Measurements from ENCODE around the gene NRG2. TPM values are rescaled to one million over a fixed set of nuclear protein-coding genes. Genes with fewer than 3 reads are reported as not detected.

Gene NRG2
- total and polyA plus RNA-seq, 4 donors, result 2.4 to 11.5 (median 7.3) TPM

GRCh38 chr5:139838381-139839197, 204.5 kb downstream of the NRG2 start:
- WGBS (ENCODE audit: insufficient coverage), result 82% methylated on average over 8 of the region's 12 CpGs
- Histone ChIP-seq H3K27me3 (ENCODE audit: control insufficient read depth, insufficient read depth, low read length) (no peaks in the 10 kb centered on the region), H3K4me3 (ENCODE audit: low read depth, low read length) (no peak overlapping the region), H3K27ac (ENCODE audit: low read depth, low read length) (no peak overlapping the region), H3K36me3 (ENCODE audit: control insufficient read depth, insufficient read depth, low read length) (peaks cover 66% of the 10 kb centered on the region), H3K9me3 (ENCODE audit: control insufficient read depth, insufficient read depth, low read length) (no peaks in the 10 kb centered on the region), H3K4me1 (ENCODE audit: control insufficient read depth, insufficient read depth, low read length) (peaks cover 3% of the 10 kb centered on the region)
- no peak for DNase-seq (ENCODE audit: low read depth in 4 of 6, low spot score in 6 of 6)

GRCh38 chr5:139837711-139838380, 205.3 kb downstream of the NRG2 start:
- no peaks in the 10 kb centered on the region for H3K4me1 ChIP-seq (ENCODE audit: control insufficient read depth, insufficient read depth, low read length)
- no peak overlapping the region for H3K27ac ChIP-seq (ENCODE audit: low read depth, low read length)
- H3K27me3 ChIP-seq (ENCODE audit: control insufficient read depth, insufficient read depth, low read length), result no peaks in the 10 kb centered on the region
- no peak overlapping the region for H3K4me3 ChIP-seq (ENCODE audit: low read depth, low read length)
- WGBS (ENCODE audit: insufficient coverage), result 80% methylated on average over 9 of the region's 10 CpGs
- H3K9me3 ChIP-seq (ENCODE audit: control insufficient read depth, insufficient read depth, low read length), result no peaks in the 10 kb centered on the region
- peaks cover 64% of the 10 kb centered on the region for H3K36me3 ChIP-seq (ENCODE audit: control insufficient read depth, insufficient read depth, low read length)
- DNase-seq (ENCODE audit: low read depth in 4 of 6, low spot score in 6 of 6), result no peak

- no peaks in the 10 kb centered on the region for H3K4me1 ChIP-seq (ENCODE audit: control insufficient read depth, insufficient read depth, low read length)
- H3K27me3 ChIP-seq (ENCODE audit: control insufficient read depth, insufficient read depth, low read length), result no peaks in the 10 kb centered on the region
- 94% methylated on average over 22 of the region's 22 CpGs for WGBS (ENCODE audit: insufficient coverage)
- H3K27ac ChIP-seq (ENCODE audit: low read depth, low read length), result no peak overlapping the region
- peaks cover 56% of the 10 kb centered on the region for H3K36me3 ChIP-seq (ENCODE audit: control insufficient read depth, insufficient read depth, low read length)
- H3K4me3 ChIP-seq (ENCODE audit: low read depth, low read length), result no peak overlapping the region
- no peak for DNase-seq (ENCODE audit: low read depth in 4 of 6, low spot score in 6 of 6)
- no peaks in the 10 kb centered on the region for H3K9me3 ChIP-seq (ENCODE audit: control insufficient read depth, insufficient read depth, low read length)
Measured at GRCh38 chr5:139836469-139837208, 206.5 kb downstream of the NRG2 start.

- H3K9me3 ChIP-seq (ENCODE audit: control insufficient read depth, insufficient read depth, low read length), result no peaks in the 10 kb centered on the region
- 50% methylated on average over 2 of the region's 3 CpGs for WGBS (ENCODE audit: insufficient coverage)
- no peaks in the 10 kb centered on the region for H3K27me3 ChIP-seq (ENCODE audit: control insufficient read depth, insufficient read depth, low read length)
- no peak overlapping the region for H3K4me3 ChIP-seq (ENCODE audit: low read depth, low read length)
- H3K27ac ChIP-seq (ENCODE audit: low read depth, low read length), result no peak overlapping the region
- H3K36me3 ChIP-seq (ENCODE audit: control insufficient read depth, insufficient read depth, low read length), result peaks cover 56% of the 10 kb centered on the region
- H3K4me1 ChIP-seq (ENCODE audit: control insufficient read depth, insufficient read depth, low read length), result no peaks in the 10 kb centered on the region
- DNase-seq (ENCODE audit: low read depth in 4 of 6, low spot score in 6 of 6), result no peak
Measured at GRCh38 chr5:139835656-139836055, 207.4 kb downstream of the NRG2 start.

GRCh38 chr5:139833525-139833924, 209.6 kb downstream of the NRG2 start:
- Histone ChIP-seq H3K9me3 (ENCODE audit: control insufficient read depth, insufficient read depth, low read length) (no peaks in the 10 kb centered on the region), H3K36me3 (ENCODE audit: control insufficient read depth, insufficient read depth, low read length) (peaks cover 38% of the 10 kb centered on the region), H3K27me3 (ENCODE audit: control insufficient read depth, insufficient read depth, low read length) (no peaks in the 10 kb centered on the region), H3K4me1 (ENCODE audit: control insufficient read depth, insufficient read depth, low read length) (peaks cover 3% of the 10 kb centered on the region), H3K4me3 (ENCODE audit: low read depth, low read length) (no peak overlapping the region), H3K27ac (ENCODE audit: low read depth, low read length) (no peak overlapping the region)
- no peak for DNase-seq (ENCODE audit: low read depth in 4 of 6, low spot score in 6 of 6)
- WGBS (ENCODE audit: insufficient coverage), result no CpG with 5 or more reads among the region's 3 CpGs

GRCh38 chr5:139831624-139832023, 211.5 kb downstream of the NRG2 start:
- WGBS (ENCODE audit: insufficient coverage), result 100% methylated on average over 1 of the region's 3 CpGs
- no peak for DNase-seq (ENCODE audit: low read depth in 4 of 6, low spot score in 6 of 6)
- Histone ChIP-seq H3K9me3 (ENCODE audit: control insufficient read depth, insufficient read depth, low read length) (no peaks in the 10 kb centered on the region), H3K4me1 (ENCODE audit: control insufficient read depth, insufficient read depth, low read length) (peaks cover 8% of the 10 kb centered on the region), H3K27ac (ENCODE audit: low read depth, low read length) (no peak overlapping the region), H3K27me3 (ENCODE audit: control insufficient read depth, insufficient read depth, low read length) (no peaks in the 10 kb centered on the region), H3K4me3 (ENCODE audit: low read depth, low read length) (no peak overlapping the region), H3K36me3 (ENCODE audit: control insufficient read depth, insufficient read depth, low read length) (peaks cover 29% of the 10 kb centered on the region)

GRCh38 chr5:139829471-139829870, 213.6 kb downstream of the NRG2 start:
- H3K4me1 ChIP-seq (ENCODE audit: control insufficient read depth, insufficient read depth, low read length), result peaks cover 8% of the 10 kb centered on the region
- no peak overlapping the region for H3K4me3 ChIP-seq (ENCODE audit: low read depth, low read length)
- H3K36me3 ChIP-seq (ENCODE audit: control insufficient read depth, insufficient read depth, low read length), result peaks cover 26% of the 10 kb centered on the region
- WGBS (ENCODE audit: insufficient coverage), result no CpG with 5 or more reads among the region's 6 CpGs
- H3K27ac ChIP-seq (ENCODE audit: low read depth, low read length), result no peak overlapping the region
- H3K27me3 ChIP-seq (ENCODE audit: control insufficient read depth, insufficient read depth, low read length), result no peaks in the 10 kb centered on the region
- DNase-seq (ENCODE audit: low read depth in 4 of 6, low spot score in 6 of 6), result no peak
- no peaks in the 10 kb centered on the region for H3K9me3 ChIP-seq (ENCODE audit: control insufficient read depth, insufficient read depth, low read length)

GRCh38 chr5:139828207-139828895, 214.7 kb downstream of the NRG2 start:
- no peaks in the 10 kb centered on the region for H3K9me3 ChIP-seq (ENCODE audit: control insufficient read depth, insufficient read depth, low read length)
- H3K27me3 ChIP-seq (ENCODE audit: control insufficient read depth, insufficient read depth, low read length), result no peaks in the 10 kb centered on the region
- no peak overlapping the region for H3K27ac ChIP-seq (ENCODE audit: low read depth, low read length)
- peaks cover 35% of the 10 kb centered on the region for H3K36me3 ChIP-seq (ENCODE audit: control insufficient read depth, insufficient read depth, low read length)
- H3K4me3 ChIP-seq (ENCODE audit: low read depth, low read length), result no peak overlapping the region
- WGBS (ENCODE audit: insufficient coverage), result 52% methylated on average over 4 of the region's 8 CpGs
- H3K4me1 ChIP-seq (ENCODE audit: control insufficient read depth, insufficient read depth, low read length), result peaks cover 8% of the 10 kb centered on the region
- DNase-seq (ENCODE audit: low read depth in 4 of 6, low spot score in 6 of 6), result no peak

GRCh38 chr5:139825690-139826089, 217.4 kb downstream of the NRG2 start:
- H3K4me3 ChIP-seq (ENCODE audit: low read depth, low read length), result no peak overlapping the region
- H3K9me3 ChIP-seq (ENCODE audit: control insufficient read depth, insufficient read depth, low read length), result no peaks in the 10 kb centered on the region
- H3K27ac ChIP-seq (ENCODE audit: low read depth, low read length), result no peak overlapping the region
- WGBS (ENCODE audit: insufficient coverage), result 75% methylated on average over 7 of the region's 7 CpGs
- no peaks in the 10 kb centered on the region for H3K27me3 ChIP-seq (ENCODE audit: control insufficient read depth, insufficient read depth, low read length)
- peaks cover 8% of the 10 kb centered on the region for H3K4me1 ChIP-seq (ENCODE audit: control insufficient read depth, insufficient read depth, low read length)
- peaks cover 57% of the 10 kb centered on the region for H3K36me3 ChIP-seq (ENCODE audit: control insufficient read depth, insufficient read depth, low read length)
- DNase-seq (ENCODE audit: low read depth in 4 of 6, low spot score in 6 of 6), result no peak

Measured in spinal cord (tissue), 10 donors.